ENCODE measurements around the gene RXYLT1. TPM values are rescaled to one million over a fixed set of nuclear protein-coding genes. Genes with fewer than 3 reads are reported as not detected.

The RXYLT1 gene
- total and polyA plus RNA-seq, 2 of the 8 experiments (the other 6 are each of a cell fraction or from before 2014, with no cell fraction given), result 3.8 to 10.9 TPM

- no peak for TF ChIP-seq RNF2 (IDR thresholded peaks at IDR 0.05; ENCODE audit: borderline replicate concordance, low read depth, low read length, missing control alignments, poor library complexity, severe bottlenecking)
- TF ChIP-seq RFX5 (IDR thresholded peaks at IDR 0.05; ENCODE audit: borderline replicate concordance, low read depth, low read length), result no peak
- no peak for TF ChIP-seq SIRT6 (IDR thresholded peaks at IDR 0.05; ENCODE audit: low read length)
- no peak for TF ChIP-seq CBX5 (IDR thresholded peaks at IDR 0.05; ENCODE audit: low read depth, low read length)
- no peak for TF ChIP-seq SP2 (IDR thresholded peaks at IDR 0.05; ENCODE audit: low read length)
- Histone ChIP-seq H2BK15ac (ENCODE audit: low read length) (no peak overlapping the region), H3K23ac (ENCODE audit: insufficient read length) (no peak overlapping the region), H3K4ac (replicated peaks; ENCODE audit: insufficient read length, low read depth, low read length) (no peak overlapping the region), H3K14ac (ENCODE audit: insufficient read length) (no peak overlapping the region), H3K18ac (ENCODE audit: extremely low read depth, low read length) (no peak overlapping the region), H2BK20ac (ENCODE audit: low read length) (no peak overlapping the region), H3K4me1 (replicated peaks in 1 of 4; ENCODE audit: control insufficient read depth in 3 of 4, insufficient read depth in 4 of 4, low read length in 3 of 4) (peaks cover 0 to 5% (median under 1%) of the 10 kb centered on the region in 4 experiments; a peak in 1 of 7 replicates), H3K9me3 (ENCODE audit: insufficient read depth in 2 of 2, low read depth in 1 of 2, low read length in 1 of 2) (no peaks in the 10 kb centered on the region), H4K8ac (ENCODE audit: extremely low read depth, insufficient read depth, low read length) (no peak overlapping the region), H2BK5ac (ENCODE audit: low read depth, low read length) (no peak overlapping the region), H3K79me2 (ENCODE audit: control insufficient read depth in 1 of 2, insufficient read depth in 2 of 2, low read length in 2 of 2) (peaks cover 4 to 20% of the 10 kb centered on the region in 2 experiments; a peak in 3 of 4 replicates), H3K27ac (ENCODE audit: low read depth, low read length) (no peak overlapping the region), H2AK5ac (ENCODE audit: low read depth, low read length) (no peak overlapping the region), H3K4me3 (ENCODE audit: extremely low read depth in 1 of 4, insufficient read depth in 2 of 4, low read depth in 3 of 4, low read length in 4 of 4) (no peak overlapping the region), H3K23me2 (ENCODE audit: low read depth, low read length) (peaks cover 8% of the 10 kb centered on the region), H2BK120ac (replicated peaks; ENCODE audit: low read depth, low read length) (no peak overlapping the region), H4K20me1 (replicated peaks in 1 of 2; ENCODE audit: control insufficient read depth in 1 of 2, insufficient read depth in 2 of 2, low read length in 2 of 2) (no peaks in the 10 kb centered on the region), H4K5ac (ENCODE audit: insufficient read length, low read depth, low read length) (no peak overlapping the region), H3K36me3 (ENCODE audit: control insufficient read depth in 2 of 4, insufficient read depth in 4 of 4, low read length in 3 of 4) (no peaks in the 10 kb centered on the region), H2AFZ (ENCODE audit: low read length) (no peak overlapping the region), H3K79me1 (ENCODE audit: low read depth, low read length) (no peaks in the 10 kb centered on the region), H4K91ac (replicated peaks; ENCODE audit: insufficient read length, low read length) (no peak overlapping the region), H3K4me2 (ENCODE audit: insufficient read depth in 1 of 2, low read depth in 2 of 2, low read length in 2 of 2) (no peak overlapping the region), H3K56ac (replicated peaks; ENCODE audit: insufficient read length, low read depth, low read length) (no peak overlapping the region), H3K9ac (replicated peaks in 1 of 4; ENCODE audit: extremely low read depth in 1 of 4, low read depth in 3 of 4, low read length in 3 of 4) (no peak overlapping the region), H3K27me3 (replicated peaks in 1 of 4; ENCODE audit: control insufficient read depth in 3 of 4, extremely low read depth in 1 of 4, insufficient read depth in 3 of 4, low read length in 3 of 4) (peaks cover 0 to 4% (median 2%) of the 10 kb centered on the region in 4 experiments; a peak in 2 of 7 replicates), H2BK12ac (ENCODE audit: low read depth, low read length) (no peak overlapping the region)
- WGBS, 2 experiments (ENCODE audit: extremely low coverage in 1 of 2, insufficient coverage in 1 of 2, insufficient read length in 1 of 2, insufficient replicate concordance in 2 of 2, low coverage in 1 of 2, low lambda C conversion rate in 2 of 2, missing lambda C conversion rate in 1 of 2), result 86% methylated on average over 1 of the region's 1 CpG; no CpG with 5 or more reads in 1 of the 2 experiments
- DNase-seq (ENCODE audit: low read depth in 1 of 2, low spot score in 2 of 2) (no peak), FAIRE-seq (no peak)
- ChIA-PET CTCF (ENCODE audit: partially characterized antibody) (interaction anchor here (1.2 kb wide), 1 partner anchor 10 kb away, joined by 3 read pairs; no protein-coding TSS in a partner anchor), POLR2A (ENCODE audit: partially characterized antibody) (no interaction called here)
These were observed 69.5 kb downstream of the RXYLT1 start for GRCh38 chr12:63849106-63849620.
